Endothelial cell of umbilical vein (primary cell): Measurements from ENCODE around the gene HDAC4. TPM values are rescaled to one million over a fixed set of nuclear protein-coding genes. Genes with fewer than 3 reads are reported as not detected.

Source experiments
- BruUV-seq: library from RNA; stranded (reverse); fragments of 400-500 nt; replicated peaks from 2 replicates; lab custom pipeline; 2021; lab: Mats Ljungman, UMichigan
- CTCF ChIA-PET: fragments of 300-600, 350-600 bp; sonication (Branson Sonifier 250); formaldehyde crosslinking; loops from one replicate; lab custom pipeline; 2021; ENCODE audit warnings: antibody characterized with exemption, inconsistent platforms; lab: Charles Lee
- POLR2A ChIA-PET: fragments of 300-600, 350-600 bp; sonication (Branson Sonifier 250); formaldehyde crosslinking; loops from one replicate; lab custom pipeline; 2021; ENCODE audit warnings: antibody characterized with exemption, inconsistent platforms; lab: Charles Lee
- DNase-seq: peaks from one replicate; pipeline ENCODE4 v3.0.0-alpha.2; 2011; ENCODE audit warnings: low read depth, low spot score
- FAIRE-seq: peaks from 2 replicates; lab custom pipeline; 2011; peaks lifted over from hg19 to GRCh38; lab: Jason Lieb, UNC
- H2AFZ ChIP-seq: 2 replicates; pipeline ENCODE4 v1.6.0; 2012; ENCODE audit warnings: low read depth, low read length, control low read depth, inconsistent platforms
- H3K27ac ChIP-seq: 2 replicates; pipeline ENCODE4 v1.5.1; 2011; ENCODE audit warnings: low read depth, mild to moderate bottlenecking, control low read depth, low read length, moderate library complexity; ENCODE audit not compliant: insufficient read depth
- H3K27me3 ChIP-seq, 2 experiments: 2 replicates each; pipeline versions ENCODE4 v1.6.0 to v1.6.1; 2011; ENCODE audit warnings: low read length in 2 of 2, mixed read lengths in 1 of 2; ENCODE audit not compliant: control insufficient read depth in 2 of 2, insufficient read depth in 2 of 2
- H3K36me3 ChIP-seq, 2 experiments: 2 replicates in 1 of 2; 3 replicates in 1 of 2; pipeline ENCODE4 v1.5.1; 2011; ENCODE audit warnings: low read length in 2 of 2, mild to moderate bottlenecking in 1 of 2, moderate library complexity in 1 of 2; ENCODE audit not compliant: control insufficient read depth in 2 of 2, insufficient read depth in 2 of 2; ENCODE audit errors: extremely low read depth in 1 of 2
- H3K4me1 ChIP-seq: 3 replicates; pipeline ENCODE4 v1.5.1; 2011; ENCODE audit warnings: mild to moderate bottlenecking, low read length; ENCODE audit not compliant: control insufficient read depth, insufficient read depth; ENCODE audit errors: extremely low read depth
- H3K4me2 ChIP-seq: 2 replicates; pipeline ENCODE4 v1.6.1; 2011; ENCODE audit warnings: low read length, control low read depth, mixed read lengths; ENCODE audit not compliant: insufficient read depth
- H3K4me3 ChIP-seq, 3 experiments: fragments of 200-600 bp in 1 of 3; sonication (generic), shearing (Covaris generic) in 1 of 3; replicated peaks in 1 of 3; 2 replicates each; pipeline ENCODE4 v1.5.1; 2011 to 2016; ENCODE audit warnings: control low read depth in 3 of 3, low read length in 3 of 3, mild to moderate bottlenecking in 2 of 3, inconsistent platforms in 1 of 3, low read depth in 1 of 3, moderate library complexity in 1 of 3; ENCODE audit not compliant: insufficient read depth in 1 of 3
- H3K79me2 ChIP-seq: 2 replicates; pipeline ENCODE4 v1.6.0; 2012; ENCODE audit warnings: low read length, inconsistent platforms; ENCODE audit not compliant: control insufficient read depth, insufficient read depth
- H3K9ac ChIP-seq: replicated peaks from 2 replicates; pipeline ENCODE3; 2011; ENCODE audit warnings: low read length, control low read depth; ENCODE audit not compliant: insufficient read depth; ENCODE audit errors: extremely low read depth
- H3K9me1 ChIP-seq: replicated peaks from 3 replicates; pipeline ENCODE4 v1.6.0; 2011; ENCODE audit warnings: mild to moderate bottlenecking, low read length; ENCODE audit not compliant: control insufficient read depth, insufficient read depth; ENCODE audit errors: extremely low read depth
- H3K9me3 ChIP-seq: replicated peaks from 2 replicates; pipeline ENCODE4 v1.5.1; 2012; ENCODE audit warnings: low read length, inconsistent platforms; ENCODE audit not compliant: control insufficient read depth, insufficient read depth
- H4K20me1 ChIP-seq: replicated peaks from 2 replicates; pipeline ENCODE3; 2011; ENCODE audit warnings: mild to moderate bottlenecking, low read length; ENCODE audit not compliant: control insufficient read depth, insufficient read depth; ENCODE audit errors: extremely low read depth
- EZH2 ChIP-seq: IDR thresholded peaks from 2 replicates; pipeline ENCODE4 v1.6.1; 2012; ENCODE audit warnings: borderline replicate concordance, low read depth, mild to moderate bottlenecking, moderate library complexity, low read length, inconsistent platforms; ENCODE audit not compliant: severe bottlenecking
- FOS ChIP-seq: IDR thresholded peaks from 2 replicates; pipeline ENCODE4 v1.6.1; 2011; ENCODE audit warnings: mild to moderate bottlenecking, low read length, moderate library complexity, borderline replicate concordance; ENCODE audit not compliant: insufficient read depth
- GATA2 ChIP-seq: IDR thresholded peaks from 2 replicates; pipeline ENCODE4 v1.7.0; 2011; ENCODE audit warnings: low read depth, mild to moderate bottlenecking, moderate library complexity, mixed read lengths, low read length; ENCODE audit not compliant: insufficient read length, insufficient read depth
- JUN ChIP-seq: IDR thresholded peaks from 2 replicates; pipeline ENCODE4 v1.6.1; 2011; ENCODE audit warnings: borderline replicate concordance, low read depth; ENCODE audit not compliant: insufficient read length, insufficient read depth
- MAX ChIP-seq: IDR thresholded peaks from 2 replicates; pipeline ENCODE4 v1.6.1; 2011; ENCODE audit not compliant: insufficient read depth, insufficient read length
- MYC ChIP-seq: IDR thresholded peaks from one replicate; pipeline ENCODE4 v1.6.1; 2011; ENCODE audit warnings: mild to moderate bottlenecking, low read depth, low read length
- POLR2A ChIP-seq: IDR thresholded peaks from 2 replicates; pipeline ENCODE4 v1.6.1; 2012; ENCODE audit warnings: low read depth, mild to moderate bottlenecking, control low read depth, low read length
- POLR2AphosphoS5 ChIP-seq: IDR thresholded peaks from 2 replicates; pipeline ENCODE4 v1.6.1; 2012; ENCODE audit warnings: low read depth, mild to moderate bottlenecking, control low read depth, low read length, moderate library complexity; ENCODE audit not compliant: insufficient read depth
- dilution Hi-C: fragments of 300-500 bp; cut with MboI; formaldehyde crosslinking; loops from one replicate; pipeline ENCODE4 v1.15.0; 2019; ENCODE audit warnings: low sequenced_read_pairs; ENCODE audit not compliant: extremely low pct_ligation_motif_present
- intact Hi-C: fragments of 100-400 bp; cut with micrococcal nuclease; formaldehyde crosslinking; loops from one replicate; pipeline ENCODE4 v1.10.0; 2022
- polyA plus RNA-seq, 4 experiments: library from polyadenylated mRNA; depleted of rRNA in 3 of 4; stranded (reverse) in 3 of 4; unstranded in 1 of 4; fragments of >200 nt; gene quantifications; 2 replicates each; pipeline versions ENCODE4 v1.2.1 to v1.2.3, GENCODE V29; 2011 to 2012; ENCODE audit warnings: missing spikeins in 1 of 4
- total RNA-seq: library from RNA; stranded (reverse); gene quantifications from 2 replicates; pipeline ENCODE4 v1.2.3, GENCODE V29; 2021
- TF ChIP-seq, protein P1 (sequence below), 2 donors: IDR thresholded peaks; 1 replicate in 1 of 2; 2 replicates in 1 of 2; pipeline ENCODE4 v1.5.1; 2011; ENCODE audit warnings: low read length in 2 of 2, mild to moderate bottlenecking in 2 of 2, moderate library complexity in 2 of 2, control low read depth in 1 of 2, inconsistent platforms in 1 of 2, low read depth in 1 of 2; ENCODE audit not compliant: insufficient read depth in 1 of 2; ENCODE audit errors: extremely low read depth in 1 of 2

The HDAC4 gene
- total and polyA plus RNA-seq, 2 donors (not counting 3 experiments of a cell fraction or from before 2014, with no cell fraction given) = 13.4 to 33.0 TPM

- Histone ChIP-seq H3K9me3 (no peaks in the 10 kb centered on the region), H3K9me1 (no peaks in the 10 kb centered on the region), H2AFZ (no peak overlapping the region), H3K79me2 (no peaks in the 10 kb centered on the region), H3K27ac (no peak overlapping the region), H4K20me1 (no peaks in the 10 kb centered on the region), H3K4me1 (no peaks in the 10 kb centered on the region), H3K4me3 (no peak overlapping the region), H3K27me3 (no peaks in the 10 kb centered on the region), H3K4me2 (no peak overlapping the region), H3K36me3 (no peaks in the 10 kb centered on the region), H3K9ac (no peak overlapping the region)
- intact Hi-C loops = no loop called here
- ChIA-PET POLR2A (no interaction called here), CTCF (no interaction called here)
- DNase-seq (no peak), FAIRE-seq (no peak)
- TF ChIP-seq, protein P1, sequence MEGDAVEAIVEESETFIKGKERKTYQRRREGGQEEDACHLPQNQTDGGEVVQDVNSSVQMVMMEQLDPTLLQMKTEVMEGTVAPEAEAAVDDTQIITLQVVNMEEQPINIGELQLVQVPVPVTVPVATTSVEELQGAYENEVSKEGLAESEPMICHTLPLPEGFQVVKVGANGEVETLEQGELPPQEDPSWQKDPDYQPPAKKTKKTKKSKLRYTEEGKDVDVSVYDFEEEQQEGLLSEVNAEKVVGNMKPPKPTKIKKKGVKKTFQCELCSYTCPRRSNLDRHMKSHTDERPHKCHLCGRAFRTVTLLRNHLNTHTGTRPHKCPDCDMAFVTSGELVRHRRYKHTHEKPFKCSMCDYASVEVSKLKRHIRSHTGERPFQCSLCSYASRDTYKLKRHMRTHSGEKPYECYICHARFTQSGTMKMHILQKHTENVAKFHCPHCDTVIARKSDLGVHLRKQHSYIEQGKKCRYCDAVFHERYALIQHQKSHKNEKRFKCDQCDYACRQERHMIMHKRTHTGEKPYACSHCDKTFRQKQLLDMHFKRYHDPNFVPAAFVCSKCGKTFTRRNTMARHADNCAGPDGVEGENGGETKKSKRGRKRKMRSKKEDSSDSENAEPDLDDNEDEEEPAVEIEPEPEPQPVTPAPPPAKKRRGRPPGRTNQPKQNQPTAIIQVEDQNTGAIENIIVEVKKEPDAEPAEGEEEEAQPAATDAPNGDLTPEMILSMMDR (IDR thresholded peaks at IDR 0.05; ENCODE audit: extremely low read depth in 1 of 2, insufficient read depth in 1 of 2, low read depth in 1 of 2, low read length in 2 of 2) = no peak
- no peak for TF ChIP-seq GATA2
- no peak for TF ChIP-seq JUN
- dilution Hi-C loops = no loop called here
- no TSS peak for BruUV-seq
Observed at GRCh38 chr2:239202836-239203235, 198.0 kb downstream of the HDAC4 start.

- H3K9me1 ChIP-seq = no peaks in the 10 kb centered on the region
Observed at GRCh38 chr2:239202343-239202742, 198.5 kb downstream of the HDAC4 start.

More at GRCh38 chr2:239202343-239202742, 198.5 kb downstream of the HDAC4 start:
- H3K79me2 ChIP-seq = no peaks in the 10 kb centered on the region
- BruUV-seq = no TSS peak
- H3K4me1 ChIP-seq = no peaks in the 10 kb centered on the region
- ChIA-PET POLR2A (no interaction called here), CTCF (no interaction called here)
- dilution Hi-C loops = no loop called here
- no peak overlapping the region for H3K4me3 ChIP-seq
- no peaks in the 10 kb centered on the region for H3K27me3 ChIP-seq
- FAIRE-seq = no peak
- intact Hi-C loops = no loop called here
- H3K36me3 ChIP-seq = no peaks in the 10 kb centered on the region
- H4K20me1 ChIP-seq = no peaks in the 10 kb centered on the region
- no peak overlapping the region for H3K9ac ChIP-seq
- TF ChIP-seq FOS (no peak), MAX (no peak), GATA2 (no peak), POLR2AphosphoS5 (no peak), POLR2A (no peak), JUN (no peak), EZH2 (no peak), MYC (no peak)
- TF ChIP-seq, protein P1 (IDR thresholded peaks at IDR 0.05; ENCODE audit: extremely low read depth in 1 of 2, insufficient read depth in 1 of 2, low read depth in 1 of 2, low read length in 2 of 2) = no peak
- DNase-seq = no peak
- no peak overlapping the region for H3K4me2 ChIP-seq
- H2AFZ ChIP-seq = no peak overlapping the region
- H3K27ac ChIP-seq = no peak overlapping the region
- H3K9me3 ChIP-seq = no peaks in the 10 kb centered on the region
